Endometrial microvascular endothelial cells (primary cell): ENCODE measurements around the gene TRMO. TPM values are rescaled to one million over a fixed set of nuclear protein-coding genes. Genes with fewer than 3 reads are reported as not detected.

Experiments used
- total RNA-seq: library from RNA; depleted of rRNA; stranded (reverse); fragments of >200 nt; gene quantifications from one replicate; pipeline ENCODE4 v1.2.3, GENCODE V29; 2015; ENCODE audit errors: inconsistent ontology term

TRMO gene
- total RNA-seq, 1 donor from 2014 or later = 11.2 TPM

Other genes starting within 250 kb of the TRMO start
- gene XPA, start 225.2 kb downstream of the TRMO start, total RNA-seq = 7.2 TPM
- not detected for gene FOXE1, start 69.3 kb downstream of the TRMO start, total RNA-seq
- not detected for gene HEMGN, start 15.7 kb upstream of the TRMO start, total RNA-seq
- 18.4 TPM for gene ANP32B, start 60.8 kb upstream of the TRMO start, total RNA-seq
- gene NANS, start 134.2 kb upstream of the TRMO start, total RNA-seq = 149 TPM
- 17.1 TPM for gene TRIM14, start 196.7 kb upstream of the TRMO start, total RNA-seq